GM23338 (cell line): ENCODE results near the gene FHL2.

Source experiments
- CTCF ChIP-seq, 2 experiments: fragments of 200-600 bp in 1 of 2; sonication (generic) in 1 of 2; conservative IDR thresholded peaks; 2 replicates each; pipeline versions ENCODE4 v1.5.1 to v1.6.1; 2016 to 2017; ENCODE audit warnings: antibody characterized with exemption in 2 of 2, low read depth in 2 of 2, mild to moderate bottlenecking in 2 of 2, moderate library complexity in 1 of 2
- POLR2AphosphoS5 ChIP-seq: IDR thresholded peaks from 2 replicates; pipeline ENCODE4 v1.6.1; 2016; ENCODE audit warnings: antibody characterized with exemption, low read depth

- TF ChIP-seq POLR2AphosphoS5 (no peak), CTCF (conservative IDR thresholded peaks at IDR 0.05; ENCODE audit: low read depth in 2 of 2) (no peak)
Observed at GRCh38 chr2:105376789-105377240, 22.0 kb downstream of the FHL2 start.
